OCI-LY1 (cell line): ENCODE measurements around the gene TIGIT.
"Not testable (repeated sequence)": the region's sequence is repeated elsewhere in the genome, so short reads cannot be mapped to it uniquely, and the experiment has no call there.

Source experiments
- H2AFZ ChIP-seq: fragments of 200-600 bp; sonication (generic), shearing (Covaris generic); 2 replicates; pipeline ENCODE4 v1.6.0; 2014; ENCODE audit warnings: antibody characterized with exemption, mild to moderate bottlenecking, low read length
- H3F3A ChIP-seq: fragments of 200-600 bp; sonication (generic), shearing (Covaris generic); 2 replicates; pipeline ENCODE4 v1.6.0; 2014; ENCODE audit warnings: mild to moderate bottlenecking, antibody characterized with exemption, low read length, moderate library complexity; ENCODE audit not compliant: insufficient read depth
- H3K27ac ChIP-seq: fragments of 200-600 bp; sonication (generic); 2 replicates; pipeline ENCODE4 v1.5.1; 2014; ENCODE audit warnings: low read length, mixed run types, mild to moderate bottlenecking, low read depth; ENCODE audit not compliant: poor library complexity, severe bottlenecking
- H3K27me3 ChIP-seq: fragments of 200-600 bp; sonication (generic); 2 replicates; pipeline ENCODE4 v1.6.0; 2014; ENCODE audit warnings: antibody characterized with exemption, mild to moderate bottlenecking, low read length, moderate library complexity; ENCODE audit not compliant: insufficient read depth
- H3K36me3 ChIP-seq: fragments of 200-600 bp; sonication (generic); 2 replicates; pipeline ENCODE4 v1.6.1; 2014; ENCODE audit warnings: mild to moderate bottlenecking, antibody characterized with exemption, low read length, moderate library complexity, mixed read lengths; ENCODE audit not compliant: insufficient read depth
- H3K4me1 ChIP-seq: fragments of 200-600 bp; sonication (generic); 2 replicates; pipeline ENCODE4 v1.5.1; 2014; ENCODE audit warnings: mild to moderate bottlenecking, low read length, moderate library complexity; ENCODE audit not compliant: insufficient read depth, severe bottlenecking
- H3K4me2 ChIP-seq: fragments of 200-600 bp; sonication (generic), shearing (Covaris generic); 2 replicates; pipeline ENCODE4 v1.6.1; 2014; ENCODE audit warnings: low read length
- H3K4me3 ChIP-seq: fragments of 200-600 bp; sonication (generic); 2 replicates; pipeline ENCODE4 v1.5.1; 2014; ENCODE audit warnings: low read length, low read depth, mild to moderate bottlenecking, mixed read lengths; ENCODE audit not compliant: poor library complexity, severe bottlenecking
- H3K79me2 ChIP-seq: fragments of 200-600 bp; shearing (Covaris generic); 2 replicates; pipeline ENCODE4 v1.6.1; 2016; ENCODE audit warnings: mixed run types, low read length, mixed read lengths; ENCODE audit not compliant: insufficient read depth
- H3K9ac ChIP-seq: fragments of 200-600 bp; sonication (generic), shearing (Covaris generic); 2 replicates; pipeline ENCODE4 v1.6.1; 2014; ENCODE audit warnings: mild to moderate bottlenecking, low read length, mixed read lengths
- H3K9me2 ChIP-seq: fragments of 200-600 bp; sonication (generic), shearing (Covaris generic); 2 replicates; pipeline ENCODE4 v1.6.1; 2014; ENCODE audit warnings: low read depth, mild to moderate bottlenecking, low read length, mixed read lengths
- H3K9me3 ChIP-seq: fragments of 200-600 bp; shearing (Covaris generic); 2 replicates; pipeline ENCODE4 v1.6.1; 2014; ENCODE audit warnings: low read length, mixed read lengths
- H4K20me1 ChIP-seq: fragments of 200-600 bp; sonication (generic), shearing (Covaris generic); 2 replicates; pipeline ENCODE4 v1.6.0; 2016; ENCODE audit warnings: mild to moderate bottlenecking, low read length; ENCODE audit not compliant: insufficient read depth
- CTCF ChIP-seq: fragments of 200-600 bp; sonication (generic), shearing (Covaris generic); IDR thresholded peaks from 2 replicates; pipeline ENCODE4 v1.5.1; 2017; ENCODE audit warnings: mild to moderate bottlenecking, antibody characterized with exemption, low read length, moderate library complexity, mixed read lengths
- EZH2 ChIP-seq: fragments of 200-600 bp; sonication (generic), shearing (Covaris generic); IDR thresholded peaks from 2 replicates; pipeline ENCODE4 v1.8.0; 2017; ENCODE audit warnings: borderline replicate concordance, mixed run types, mild to moderate bottlenecking, antibody characterized with exemption, low read length, moderate library complexity, mixed read lengths

Gene TIGIT

GRCh38 chr3:114272271-114272670 lies 21.6 kb upstream of the TIGIT start:
- no peaks in the 10 kb centered on the region for H3K79me2 ChIP-seq
- H3K9me3 ChIP-seq = no peaks in the 10 kb centered on the region
- H3K27ac ChIP-seq = no peak overlapping the region

GRCh38 chr3:114274929-114275328 lies 18.9 kb upstream of the TIGIT start:
- H4K20me1 ChIP-seq = no peaks in the 10 kb centered on the region
- H3K79me2 ChIP-seq = no peaks in the 10 kb centered on the region
- H3K36me3 ChIP-seq = no peaks in the 10 kb centered on the region
- H3K4me2 ChIP-seq = no peak overlapping the region
- H3K4me1 ChIP-seq = no peaks in the 10 kb centered on the region
- no peak overlapping the region for H3K27ac ChIP-seq
- H3K9me2 ChIP-seq = no peaks in the 10 kb centered on the region
- no peak for TF ChIP-seq CTCF
- TF ChIP-seq EZH2 = no peak
- H3K9me3 ChIP-seq = no peaks in the 10 kb centered on the region
- no peak overlapping the region for H2AFZ ChIP-seq
- no peaks in the 10 kb centered on the region for H3K27me3 ChIP-seq
- no peak overlapping the region for H3K9ac ChIP-seq
- no peaks in the 10 kb centered on the region for H3F3A ChIP-seq
- H3K4me3 ChIP-seq = no peak overlapping the region

More at GRCh38 chr3:114272271-114272670, 21.6 kb upstream of the TIGIT start:
- Histone ChIP-seq H3K4me3 (no peak overlapping the region), H3K27me3 (no peaks in the 10 kb centered on the region), H3K9me2 (no peaks in the 10 kb centered on the region), H3F3A (no peaks in the 10 kb centered on the region), H3K4me1 (no peaks in the 10 kb centered on the region), H4K20me1 (no peaks in the 10 kb centered on the region), H3K9ac (no peak overlapping the region), H2AFZ (no peak overlapping the region), H3K36me3 (no peaks in the 10 kb centered on the region), H3K4me2 (no peak overlapping the region)
- TF ChIP-seq EZH2 (no peak), CTCF (no peak)

- not testable (repeated sequence) for H3F3A ChIP-seq, H3K27me3 ChIP-seq, H3K79me2 ChIP-seq, H3K27ac ChIP-seq, H3K9me2 ChIP-seq, H4K20me1 ChIP-seq, H3K9me3 ChIP-seq, H3K9ac ChIP-seq, H3K4me3 ChIP-seq, H2AFZ ChIP-seq, H3K4me1 ChIP-seq, H3K4me2 ChIP-seq, H3K36me3 ChIP-seq
These were observed 17.0 kb upstream of the TIGIT start for GRCh38 chr3:114276856-114277255.

- TF ChIP-seq CTCF (no peak), EZH2 (no peak)
These were observed 9.2 kb upstream of the TIGIT start for GRCh38 chr3:114284644-114285043.

More at GRCh38 chr3:114284644-114285043, 9.2 kb upstream of the TIGIT start:
- no peak overlapping the region for H3K9ac ChIP-seq
- H4K20me1 ChIP-seq = no peaks in the 10 kb centered on the region
- H3K27me3 ChIP-seq = no peaks in the 10 kb centered on the region
- no peak overlapping the region for H2AFZ ChIP-seq
- no peaks in the 10 kb centered on the region for H3K9me2 ChIP-seq
- H3K9me3 ChIP-seq = no peaks in the 10 kb centered on the region
- H3K27ac ChIP-seq = no peak overlapping the region
- no peaks in the 10 kb centered on the region for H3F3A ChIP-seq
- no peak overlapping the region for H3K4me3 ChIP-seq
- no peaks in the 10 kb centered on the region for H3K4me1 ChIP-seq
- H3K4me2 ChIP-seq = no peak overlapping the region
- no peaks in the 10 kb centered on the region for H3K79me2 ChIP-seq
- no peaks in the 10 kb centered on the region for H3K36me3 ChIP-seq
